ENCODE measurements around the gene NFKB1.

GRCh38 chr4:102546635-102547034, 45.5 kb downstream of the NFKB1 start:
- TF ChIP-seq, protein P1, sequence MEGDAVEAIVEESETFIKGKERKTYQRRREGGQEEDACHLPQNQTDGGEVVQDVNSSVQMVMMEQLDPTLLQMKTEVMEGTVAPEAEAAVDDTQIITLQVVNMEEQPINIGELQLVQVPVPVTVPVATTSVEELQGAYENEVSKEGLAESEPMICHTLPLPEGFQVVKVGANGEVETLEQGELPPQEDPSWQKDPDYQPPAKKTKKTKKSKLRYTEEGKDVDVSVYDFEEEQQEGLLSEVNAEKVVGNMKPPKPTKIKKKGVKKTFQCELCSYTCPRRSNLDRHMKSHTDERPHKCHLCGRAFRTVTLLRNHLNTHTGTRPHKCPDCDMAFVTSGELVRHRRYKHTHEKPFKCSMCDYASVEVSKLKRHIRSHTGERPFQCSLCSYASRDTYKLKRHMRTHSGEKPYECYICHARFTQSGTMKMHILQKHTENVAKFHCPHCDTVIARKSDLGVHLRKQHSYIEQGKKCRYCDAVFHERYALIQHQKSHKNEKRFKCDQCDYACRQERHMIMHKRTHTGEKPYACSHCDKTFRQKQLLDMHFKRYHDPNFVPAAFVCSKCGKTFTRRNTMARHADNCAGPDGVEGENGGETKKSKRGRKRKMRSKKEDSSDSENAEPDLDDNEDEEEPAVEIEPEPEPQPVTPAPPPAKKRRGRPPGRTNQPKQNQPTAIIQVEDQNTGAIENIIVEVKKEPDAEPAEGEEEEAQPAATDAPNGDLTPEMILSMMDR (optimal IDR thresholded peaks at IDR 0.05 in 1 of 3, IDR thresholded peaks at IDR 0.05 in 1 of 3, conservative IDR thresholded peaks at IDR 0.05 in 1 of 3; ENCODE audit: extremely low read depth in 1 of 3, insufficient read depth in 2 of 3, low read length in 3 of 3), result no peak
- TF ChIP-seq EZH2 (IDR thresholded peaks at IDR 0.05; ENCODE audit: low read length), result no peak

Measured in keratinocyte (primary cell).